IPS-NIHi7 (cell line): ENCODE measurements around the gene NOL4L.
A peak's percentile ranks its signal among the peaks of the same experiment; 100 is the strongest.
"Not testable (repeated sequence)": the region's sequence is repeated elsewhere in the genome, so short reads cannot be mapped to it uniquely, and the experiment has no call there.

Experiments
- DNase-seq: peaks from one replicate; pipeline ENCODE4 v3.0.0; 2012; ENCODE audit warnings: mixed read lengths; ENCODE audit errors: extremely low spot score

Gene NOL4L

GRCh38 chr20:32510120-32510600, 75.0 kb downstream of the NOL4L start:
- no peak for DNase-seq

- DNase-seq: no peak
These were observed 75.5 kb downstream of the NOL4L start for GRCh38 chr20:32509639-32510066.

DNA sequence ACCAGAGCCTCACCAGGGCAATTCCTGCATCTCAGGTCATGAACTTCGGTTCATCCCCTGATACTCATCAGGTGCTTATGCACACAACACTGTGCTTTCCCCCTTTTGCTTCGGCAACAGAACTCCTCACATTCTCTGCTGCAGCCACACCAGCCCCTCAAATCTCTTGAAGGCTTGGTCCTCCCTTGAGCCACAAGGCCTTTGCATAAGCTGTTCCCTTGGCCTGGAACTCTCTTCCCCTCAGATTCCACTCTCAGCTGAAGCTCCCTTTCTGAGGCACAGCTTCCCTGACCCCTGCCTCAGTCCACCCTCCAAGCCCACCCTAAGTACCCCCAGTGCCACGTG, 76.4 kb downstream of the NOL4L start:
- DNase-seq: no peak

DNA sequence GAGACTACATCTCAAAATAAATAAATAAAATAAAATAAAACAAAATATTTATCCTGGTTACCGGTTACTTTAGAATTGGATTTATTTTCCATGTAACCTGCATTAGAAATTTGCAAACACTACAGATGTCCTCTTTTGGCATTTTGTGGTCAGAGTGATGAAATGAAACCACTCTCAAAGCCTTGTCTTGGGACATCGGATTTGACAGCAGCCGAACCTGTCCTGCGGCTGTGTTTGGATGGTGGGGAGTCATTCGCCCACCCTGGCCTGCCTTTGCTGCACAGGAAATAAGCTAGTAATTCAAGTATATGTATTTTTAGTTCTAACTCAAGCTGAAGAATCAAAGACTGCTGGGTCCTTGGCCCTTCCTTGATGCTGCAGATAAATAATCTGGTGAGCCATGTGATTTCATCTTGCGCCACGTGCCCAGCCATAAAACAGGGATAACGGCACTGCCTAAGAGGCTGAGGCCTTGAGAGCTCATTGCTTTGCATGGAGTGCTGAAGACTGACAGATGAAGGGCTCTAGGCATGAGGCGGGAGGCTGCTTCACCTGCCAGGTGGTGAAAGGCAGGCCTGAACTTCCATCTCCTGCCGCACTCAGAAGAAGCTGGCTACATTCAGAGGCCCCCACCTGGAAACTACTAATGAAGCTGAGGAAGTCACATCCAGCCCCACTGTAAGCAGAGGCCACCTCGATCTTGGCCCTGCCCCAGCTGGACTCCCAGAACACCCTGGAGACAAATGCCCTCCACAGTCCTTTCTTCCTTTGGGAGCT, 76.9 kb downstream of the NOL4L start:
- no peak for DNase-seq

GRCh38 chr20:32506721-32507120, 78.4 kb downstream of the NOL4L start:
- peak; percentile 57 for DNase-seq

GRCh38 chr20:32505723-32506473, 79.2 kb downstream of the NOL4L start:
- no peak for DNase-seq

- DNase-seq: no peak
These were observed 83.4 kb downstream of the NOL4L start for GRCh38 chr20:32501709-32502108.

DNA sequence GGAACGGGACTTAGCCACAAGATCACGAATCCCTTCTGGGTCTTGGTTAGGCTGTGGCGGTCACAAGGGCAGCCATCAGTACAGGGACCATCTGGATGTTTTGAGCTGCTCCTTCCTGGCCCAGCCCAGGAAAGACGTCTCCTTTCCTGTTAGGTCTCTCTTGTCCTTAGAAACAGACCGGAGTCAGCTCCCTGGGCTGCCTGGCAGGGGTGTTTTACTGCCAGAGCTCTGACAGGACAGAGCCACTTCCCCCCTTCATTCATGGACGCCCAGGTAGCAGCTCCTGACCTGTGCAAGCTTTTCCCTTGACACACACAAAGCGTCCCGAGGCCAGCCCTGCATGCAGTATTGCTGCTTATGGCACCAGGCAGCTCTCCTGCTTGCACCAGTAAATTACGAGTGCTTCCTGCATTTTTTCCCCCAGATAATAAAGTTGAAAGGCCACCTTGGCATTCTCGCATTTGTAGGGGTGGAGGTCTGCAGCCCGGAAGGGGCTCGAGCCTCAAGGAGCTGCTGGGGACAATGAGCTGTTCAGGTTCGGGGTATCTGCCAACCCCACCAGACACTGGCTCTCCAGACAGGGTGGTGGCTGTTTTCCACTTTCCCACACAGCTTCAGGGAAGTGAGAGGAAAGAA, 87.4 kb downstream of the NOL4L start:
- DNase-seq: no peak

- DNase-seq: no peak
These were observed 88.2 kb downstream of the NOL4L start for GRCh38 chr20:32496811-32497533.

GRCh38 chr20:32495949-32496348, 89.2 kb downstream of the NOL4L start:
- DNase-seq: no peak

DNA sequence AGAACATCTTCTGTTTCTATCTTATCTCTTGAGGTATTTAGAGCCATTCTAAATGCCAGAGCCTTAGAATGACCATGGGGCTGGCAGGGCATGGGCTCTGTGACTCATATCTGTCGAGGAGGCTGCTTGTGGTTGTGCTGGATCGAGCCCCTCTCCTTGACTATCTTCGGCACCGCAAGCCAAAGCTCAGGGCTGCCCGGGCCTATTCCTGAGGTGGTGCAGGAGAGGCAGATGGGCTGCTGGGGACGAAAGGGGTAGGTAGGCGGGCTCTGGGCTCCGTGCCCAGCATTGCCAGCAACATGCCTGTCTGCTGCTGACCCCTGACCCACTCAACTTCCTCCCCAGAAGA, 89.9 kb downstream of the NOL4L start:
- no peak for DNase-seq

DNA sequence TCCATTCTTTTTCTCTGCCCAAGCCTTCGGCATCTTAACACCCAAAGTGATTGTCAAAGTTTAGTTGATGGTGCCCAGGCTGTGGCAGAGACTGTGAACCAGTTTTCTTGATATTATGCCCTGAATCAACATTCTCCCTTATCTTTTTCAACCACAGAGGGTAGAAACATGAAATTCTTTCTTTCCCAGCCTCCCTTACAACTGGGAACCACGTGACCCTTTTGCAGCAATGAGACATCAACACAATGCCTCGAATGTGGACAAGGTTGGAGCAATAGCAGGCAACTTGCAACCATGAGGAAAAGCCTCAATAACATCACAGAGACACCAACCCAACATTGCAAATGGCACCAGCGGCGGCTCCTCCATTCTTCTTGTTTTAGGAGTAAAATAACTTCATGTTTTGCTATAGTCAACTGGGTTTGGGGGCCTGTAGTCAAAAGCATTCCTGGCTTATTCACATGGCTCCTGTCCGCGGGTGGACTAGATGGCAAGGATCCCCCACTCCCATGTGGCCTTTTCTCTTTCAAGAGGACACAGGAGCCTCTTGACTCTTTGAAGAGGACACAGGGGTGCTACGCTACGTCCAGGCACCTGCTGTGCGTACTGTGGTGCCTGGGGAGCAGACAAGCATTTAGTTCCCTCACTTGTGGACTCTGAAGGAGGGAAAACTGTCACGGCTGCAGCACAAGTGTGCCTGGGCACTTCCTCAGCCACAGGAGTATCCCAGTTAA, 90.5 kb downstream of the NOL4L start:
- no peak for DNase-seq

DNA sequence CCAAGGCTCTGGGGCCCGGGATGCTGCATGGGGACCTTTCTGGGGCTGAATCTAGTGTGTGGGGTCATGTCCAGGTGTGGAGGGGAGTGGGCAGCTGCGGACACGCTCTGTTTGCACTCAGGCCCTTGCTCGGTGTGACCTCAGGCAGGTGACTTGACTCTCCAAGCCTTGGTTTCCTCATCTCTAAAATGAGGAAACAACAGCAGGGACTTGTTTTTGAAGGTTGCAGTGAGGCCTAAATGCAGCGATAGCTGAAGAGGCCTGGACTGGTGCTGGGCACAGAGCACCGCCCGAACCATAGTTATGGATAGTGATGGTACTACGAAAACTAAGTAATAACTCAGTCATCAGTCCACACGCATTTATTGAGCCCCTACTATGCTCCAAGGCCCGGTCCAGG, 91.8 kb downstream of the NOL4L start:
- DNase-seq: no peak

DNA sequence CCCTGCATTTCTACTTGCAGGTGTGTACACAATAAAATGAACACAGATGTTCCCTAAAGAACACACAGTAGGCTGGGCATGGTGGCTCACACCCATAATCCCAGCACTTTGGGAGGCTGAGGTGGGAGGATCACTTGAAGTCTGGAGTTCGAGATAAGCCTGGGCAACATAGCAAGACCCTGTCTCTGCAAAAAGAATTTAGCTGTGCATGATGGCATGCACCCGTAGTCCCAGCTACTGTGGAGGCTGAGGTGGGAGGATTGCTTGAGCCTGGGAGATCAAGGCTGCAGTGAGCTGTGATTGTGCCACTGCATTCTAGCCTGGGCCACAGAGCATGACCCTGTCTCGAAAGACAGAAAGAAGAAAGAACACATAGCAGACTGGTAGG, 93.4 kb downstream of the NOL4L start:
- not testable (repeated sequence) for DNase-seq

DNA sequence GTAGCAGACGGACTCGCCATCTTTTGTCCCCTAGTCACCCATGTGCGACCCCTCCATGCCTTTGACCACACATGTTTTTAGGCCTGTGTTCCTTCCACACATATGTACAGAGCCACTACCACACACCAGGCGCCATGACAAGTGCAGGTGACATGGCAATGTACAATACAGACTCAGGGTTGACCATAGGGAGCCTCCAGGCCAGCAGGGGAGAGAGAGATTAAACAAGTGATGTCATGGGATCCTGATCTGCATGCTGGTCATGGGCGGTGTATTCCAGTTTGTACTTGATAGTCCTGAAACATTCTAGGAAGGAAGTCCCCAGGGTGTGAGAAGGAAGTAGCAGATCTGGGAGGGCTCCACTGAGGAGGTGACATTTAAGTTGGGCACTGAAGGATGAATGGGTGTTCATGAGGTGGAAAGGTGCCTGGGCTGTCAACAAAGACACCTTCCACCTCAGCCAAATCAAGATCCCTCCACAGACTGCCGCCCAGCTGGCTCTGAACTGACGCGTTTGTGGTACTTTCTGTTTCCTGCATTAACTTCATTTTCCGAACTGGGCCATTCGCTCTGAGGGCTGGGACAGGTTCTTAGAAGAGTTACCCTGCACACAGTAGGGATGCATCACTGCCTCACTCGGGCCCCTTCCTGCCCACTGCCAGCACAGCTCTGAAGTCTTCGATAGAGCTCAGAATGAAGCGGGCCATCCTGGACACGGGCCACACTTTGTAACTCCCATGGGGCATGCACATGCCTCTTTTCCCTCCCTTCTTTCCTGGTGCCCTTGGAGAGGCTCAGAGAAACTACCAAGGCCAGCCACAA, 94.0 kb downstream of the NOL4L start:
- no peak for DNase-seq

- no peak for DNase-seq
These were observed 96.9 kb downstream of the NOL4L start for GRCh38 chr20:32488066-32488838.

GRCh38 chr20:32487381-32487780, 97.8 kb downstream of the NOL4L start:
- DNase-seq: no peak

DNA sequence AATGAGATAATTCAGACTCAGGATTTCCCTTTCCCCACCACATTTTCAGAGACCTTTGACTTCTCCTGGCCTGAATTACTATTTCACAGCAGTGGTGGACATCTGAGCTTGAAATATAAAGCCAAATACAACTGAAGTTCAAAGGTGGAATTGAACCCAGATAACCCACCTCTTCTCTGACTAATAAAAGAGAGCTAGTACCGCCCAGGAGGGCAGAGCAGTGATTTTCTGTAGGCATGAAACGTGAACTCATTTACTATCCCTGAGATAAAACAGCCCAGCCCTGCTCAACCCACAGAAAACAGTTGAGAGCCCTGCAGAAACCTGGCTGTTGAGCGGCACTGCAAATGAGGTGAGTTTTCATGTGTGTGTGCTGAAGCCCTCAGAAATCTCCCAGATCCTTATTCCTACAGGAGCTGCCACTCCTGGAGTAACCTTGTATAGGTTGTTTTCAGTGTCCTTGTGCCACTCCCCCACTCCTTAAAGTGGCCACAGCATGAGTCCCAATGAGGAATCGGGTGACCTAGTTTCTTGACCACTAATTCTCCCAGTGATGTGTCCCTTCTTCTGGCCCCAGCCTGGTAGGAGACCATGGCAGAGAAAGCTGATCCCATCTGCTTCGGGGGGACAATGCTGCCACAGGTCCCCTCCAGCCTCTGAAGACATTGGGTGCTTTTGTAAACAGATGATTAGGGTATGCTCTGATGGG, 99.2 kb downstream of the NOL4L start:
- DNase-seq: no peak
